ENCODE measurements around the gene WDR12. TPM values are rescaled to one million over a fixed set of nuclear protein-coding genes. Genes with fewer than 3 reads are reported as not detected.

The WDR12 gene
- total and polyA plus RNA-seq, 9 of the 15 experiments (the other 6 are each of a cell fraction or from before 2014, with no cell fraction given), result 109 to 554 (median 174) TPM

GRCh38 chr2:202950592-202950991 lies 39.1 kb upstream of the WDR12 start (continued):
- TF ChIP-seq ZNF280B (CRISPR knock-in tag; IDR thresholded peaks at IDR 0.05), result no peak
- TF ChIP-seq ATF3 (IDR thresholded peaks at IDR 0.05), result peak; percentile 71
- no peak for TF ChIP-seq ATF3 (CRISPR knock-in tag; conservative IDR thresholded peaks at IDR 0.05)
- no peak for TF ChIP-seq ZNF280A (IDR thresholded peaks at IDR 0.05; ENCODE audit: low read depth, partially characterized antibody)
- no peak for TF ChIP-seq BCL6 (CRISPR knock-in tag; IDR thresholded peaks at IDR 0.05)
- no peak for TF ChIP-seq SFPQ (IDR thresholded peaks at IDR 0.05; ENCODE audit: low read depth, low read length)
- TF ChIP-seq ZNF324 (CRISPR knock-in tag; IDR thresholded peaks at IDR 0.05), result no peak
- TF ChIP-seq DPF2 (IDR thresholded peaks at IDR 0.05), result peak; percentile 69
- peak; percentile 10 for TF ChIP-seq ASH1L (IDR thresholded peaks at IDR 0.05; ENCODE audit: borderline replicate concordance, low read depth, partially characterized antibody)
- no peak for TF ChIP-seq NR2C1 (IDR thresholded peaks at IDR 0.05)
- TF ChIP-seq NR2C1 (tag; IDR thresholded peaks at IDR 0.05), result no peak
- TF ChIP-seq MTA2 (IDR thresholded peaks at IDR 0.05; ENCODE audit: low read depth), result no peak
- no peak for TF ChIP-seq DEAF1 (CRISPR knock-in tag; IDR thresholded peaks at IDR 0.05)
- TF ChIP-seq CSDE1 (IDR thresholded peaks at IDR 0.05), result no peak
- TF ChIP-seq ZNF592 (IDR thresholded peaks at IDR 0.05), result peak; percentile 97
- TF ChIP-seq USF1 (CRISPR knock-in tag; IDR thresholded peaks at IDR 0.05), result no peak; the same call in 1 of the 2 replicates

All from K562 (cell line).